ENCODE measurements around the gene NSRP1.
"Not testable (repeated sequence)": the region's sequence is repeated elsewhere in the genome, so short reads cannot be mapped to it uniquely, and the experiment has no call there.

The NSRP1 gene

GRCh38 chr17:30220414-30220813, 103.8 kb downstream of the NSRP1 start:
- DNase-seq (ENCODE audit: low read depth in 1 of 2, low spot score in 1 of 2): no peak

DNA sequence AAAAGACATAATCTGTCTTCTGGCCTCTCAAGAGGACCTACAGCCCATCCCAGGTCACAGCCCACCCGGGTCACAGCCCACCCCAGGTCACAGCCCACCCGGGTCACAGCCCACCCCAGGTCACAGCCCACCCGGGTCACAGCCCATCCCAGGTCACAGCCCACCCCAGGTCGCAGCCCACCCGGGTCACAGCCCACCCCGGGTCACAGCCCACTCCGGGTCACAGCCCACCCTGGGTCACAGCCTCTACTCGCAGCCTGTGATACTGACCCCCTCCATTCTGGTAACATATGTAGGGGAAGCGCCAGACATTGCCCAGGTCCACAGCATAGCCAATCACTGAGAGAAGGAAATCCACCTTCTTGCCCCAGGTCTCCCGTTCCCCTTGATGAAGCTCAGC, 104.7 kb downstream of the NSRP1 start:
- DNase-seq (ENCODE audit: low read depth in 1 of 2, low spot score in 1 of 2): no peak

- DNase-seq (ENCODE audit: low read depth in 1 of 2, low spot score in 1 of 2): no peak
Observed at GRCh38 chr17:30222251-30222650, 105.6 kb downstream of the NSRP1 start.

GRCh38 chr17:30222721-30223175, 106.1 kb downstream of the NSRP1 start:
- DNase-seq (ENCODE audit: low read depth in 1 of 2, low spot score in 1 of 2): no peak

GRCh38 chr17:30224419-30224960, 107.9 kb downstream of the NSRP1 start:
- no peak for DNase-seq (ENCODE audit: low read depth in 1 of 2, low spot score in 1 of 2)

DNA sequence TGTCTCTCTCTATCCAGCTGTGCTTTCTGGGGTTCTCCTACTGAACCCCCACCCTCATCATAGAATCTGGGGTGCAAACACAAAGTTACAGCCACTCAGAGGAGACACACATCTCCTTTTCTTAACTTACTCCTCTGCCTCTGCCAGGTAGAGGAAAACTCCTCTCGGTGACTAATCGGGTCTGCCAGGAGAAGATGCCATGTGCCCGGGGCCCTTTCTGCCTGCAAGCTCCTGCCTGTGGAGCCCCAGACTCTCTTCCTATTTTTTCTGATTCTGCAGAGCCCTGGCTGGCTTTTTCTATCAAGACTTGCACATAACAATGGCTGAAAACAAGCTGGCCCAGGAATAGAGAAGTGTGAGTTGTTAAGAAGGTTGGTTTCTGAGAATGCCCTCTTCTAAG, 108.5 kb downstream of the NSRP1 start:
- no peak for DNase-seq (ENCODE audit: low read depth in 1 of 2, low spot score in 1 of 2)

DNA sequence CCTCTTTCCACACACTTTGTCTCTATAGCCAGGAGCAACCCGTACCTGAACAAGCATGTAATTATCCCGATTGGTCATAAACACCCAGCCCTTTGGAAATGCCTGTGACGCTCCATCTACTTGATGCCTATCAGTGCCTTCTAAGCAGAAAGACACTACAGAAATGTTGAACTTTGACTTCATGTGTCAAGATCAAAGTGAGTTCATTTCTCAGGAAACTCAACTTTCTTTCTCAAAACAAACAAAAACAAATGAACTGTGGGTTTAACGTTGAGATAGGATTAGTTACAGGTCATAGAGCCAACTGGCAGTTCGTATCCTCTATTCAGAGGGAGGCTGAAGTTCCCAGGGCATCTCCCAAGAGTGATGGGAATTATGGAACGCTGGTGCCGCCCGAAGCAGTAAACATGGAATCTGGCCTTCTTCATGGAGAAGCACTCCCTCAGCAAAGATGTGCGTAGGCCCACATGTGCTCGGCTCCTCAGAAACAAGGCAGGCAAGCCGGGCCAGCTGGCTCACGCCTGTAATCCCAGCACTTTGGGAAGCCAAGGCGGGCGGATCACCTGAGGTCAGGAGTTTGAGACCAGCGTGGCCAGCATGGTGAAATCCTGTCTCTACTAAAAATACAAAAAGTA, 109.4 kb downstream of the NSRP1 start:
- no peak for DNase-seq (ENCODE audit: low read depth in 1 of 2, low spot score in 1 of 2)

DNA sequence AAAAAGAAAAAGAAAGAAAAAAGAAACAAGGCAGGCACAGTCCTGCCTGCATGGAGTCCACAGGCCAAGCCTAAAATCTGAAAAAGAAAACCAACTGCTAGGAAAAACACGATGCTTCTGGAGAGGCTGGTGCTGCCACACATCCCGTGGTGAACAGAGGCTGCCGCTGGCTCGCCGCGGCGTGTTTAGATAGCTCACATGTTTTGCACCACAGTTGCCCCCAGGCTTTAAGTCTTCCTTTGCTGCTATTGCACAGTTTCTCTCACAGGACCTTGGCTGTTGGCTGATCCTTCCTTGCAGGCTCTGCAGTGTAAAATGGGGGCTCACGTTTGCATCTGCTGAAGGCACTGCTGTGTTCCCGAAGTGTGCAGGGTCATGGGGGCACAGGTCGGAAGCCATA, 110.3 kb downstream of the NSRP1 start:
- no peak for DNase-seq (ENCODE audit: low read depth in 1 of 2, low spot score in 1 of 2)

DNA sequence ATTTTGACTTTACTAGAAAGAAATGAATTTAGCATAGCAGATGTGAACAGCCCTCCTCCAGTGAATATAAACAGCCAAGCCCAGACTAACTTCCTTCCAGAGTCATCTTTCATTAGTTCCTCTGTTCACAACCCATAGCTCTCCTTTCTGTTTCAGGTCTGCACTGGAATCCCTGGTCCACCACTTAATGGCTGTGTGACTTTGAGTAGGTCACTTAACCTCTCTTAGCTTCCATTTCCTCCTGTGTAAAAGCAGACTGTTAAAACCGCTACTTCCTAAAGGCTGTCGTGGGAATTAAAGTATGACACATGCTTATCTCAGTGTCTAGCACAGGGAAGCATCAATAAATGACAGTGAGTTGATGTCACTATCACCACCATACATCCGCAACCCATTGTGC, 111.4 kb downstream of the NSRP1 start:
- DNase-seq (ENCODE audit: low read depth in 1 of 2, low spot score in 1 of 2): no peak

DNA sequence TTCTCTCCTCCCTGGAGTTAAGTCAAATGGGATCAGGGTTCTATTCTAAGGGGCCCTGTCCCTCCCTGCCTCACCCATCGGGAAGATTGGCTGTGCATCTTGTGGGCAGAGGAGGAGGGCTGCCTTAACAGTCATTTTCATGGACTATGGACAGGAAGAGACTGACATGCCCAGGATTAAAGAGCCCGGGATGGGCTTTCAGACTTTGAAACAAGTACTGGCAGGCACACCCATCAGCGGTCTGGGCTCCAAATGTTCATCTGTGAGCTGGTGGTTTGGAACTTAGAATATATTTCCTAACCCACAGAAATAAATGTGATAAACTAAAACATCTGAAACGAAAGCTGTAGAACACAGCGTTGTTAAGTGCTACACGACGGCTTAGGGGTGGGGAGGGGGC, 112.4 kb downstream of the NSRP1 start:
- DNase-seq (ENCODE audit: low read depth in 1 of 2, low spot score in 1 of 2): no peak

DNA sequence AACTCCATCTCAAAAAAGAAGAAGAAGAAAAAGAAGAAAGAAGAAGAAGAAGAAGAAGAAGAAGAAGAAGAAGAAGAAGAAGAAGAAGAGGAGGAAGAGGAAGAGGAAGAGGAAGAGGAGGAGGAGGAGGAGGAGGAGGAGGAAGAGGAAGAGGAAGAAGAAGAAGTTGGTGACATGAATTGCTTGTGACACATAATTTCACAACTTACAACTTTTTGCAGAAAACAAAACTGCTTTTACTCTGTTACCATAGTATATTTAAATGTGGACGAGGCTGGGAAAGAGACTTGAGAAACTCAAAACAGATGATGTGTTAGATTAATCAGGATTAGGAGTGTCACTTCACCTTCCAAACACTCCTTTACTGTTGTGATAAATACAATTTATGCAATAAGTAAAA, 113.4 kb downstream of the NSRP1 start:
- DNase-seq (ENCODE audit: low read depth in 1 of 2, low spot score in 1 of 2): not testable (repeated sequence)

GRCh38 chr17:30230596-30231125, 114.0 kb downstream of the NSRP1 start:
- no peak for DNase-seq (ENCODE audit: low read depth in 1 of 2, low spot score in 1 of 2)

GRCh38 chr17:30232015-30232823, 115.6 kb downstream of the NSRP1 start:
- DNase-seq (ENCODE audit: low read depth in 1 of 2, low spot score in 1 of 2): no peak

DNA sequence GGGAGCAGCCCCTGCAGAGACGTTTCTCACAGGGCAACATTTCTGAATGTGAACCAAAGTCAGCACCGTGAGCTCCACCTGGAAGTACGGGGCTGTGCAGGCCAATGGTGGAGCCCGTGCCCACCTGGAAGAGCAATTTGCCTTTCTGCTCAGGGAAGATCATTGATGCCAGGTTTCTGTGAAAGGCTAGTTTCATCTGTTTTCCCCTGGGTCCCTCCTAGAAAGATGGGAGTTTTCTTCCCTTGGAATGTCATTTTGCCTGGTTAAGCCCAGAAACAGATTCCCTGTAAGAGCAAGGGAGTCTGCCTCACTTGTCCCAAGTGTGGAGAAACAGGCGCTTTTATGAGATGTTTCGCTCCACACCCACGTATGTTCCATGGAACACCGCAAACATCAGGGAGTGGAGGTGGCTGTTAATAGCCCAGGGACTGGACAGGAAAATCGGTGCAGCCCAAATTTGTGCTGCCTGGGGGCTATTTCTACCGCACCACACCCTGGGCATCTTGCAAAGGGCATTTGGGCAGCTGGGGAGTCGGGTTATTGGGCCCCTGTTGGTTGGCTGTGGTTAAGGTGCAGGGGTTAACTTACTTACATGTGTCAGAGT, 116.3 kb downstream of the NSRP1 start:
- DNase-seq (ENCODE audit: low read depth in 1 of 2, low spot score in 1 of 2): no peak

DNA sequence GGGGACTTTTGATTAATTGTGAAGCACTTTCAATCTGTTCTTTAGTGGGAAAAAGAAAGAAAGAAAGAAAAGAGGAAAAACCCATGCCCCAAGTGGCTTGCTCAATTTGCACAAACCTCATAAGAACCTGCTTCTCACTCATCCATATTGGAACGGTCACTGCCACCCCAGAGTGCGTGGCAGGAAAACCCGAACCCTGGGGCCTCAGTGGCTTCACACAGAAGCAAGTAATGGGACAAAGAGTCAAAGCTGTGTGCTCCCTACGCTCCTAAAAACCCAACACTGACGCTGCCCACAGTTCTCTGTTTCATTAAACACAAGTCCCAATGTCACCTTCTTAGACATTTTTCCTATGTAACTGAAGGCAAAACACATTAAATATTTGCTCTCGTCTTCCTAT, 117.7 kb downstream of the NSRP1 start:
- DNase-seq (ENCODE audit: low read depth in 1 of 2, low spot score in 1 of 2): no peak

- DNase-seq (ENCODE audit: low read depth in 1 of 2, low spot score in 1 of 2): no peak
Observed at GRCh38 chr17:30234964-30235363, 118.3 kb downstream of the NSRP1 start.

- no peak for DNase-seq (ENCODE audit: low read depth in 1 of 2, low spot score in 1 of 2)
Observed at GRCh38 chr17:30235386-30236296, 119.0 kb downstream of the NSRP1 start, which contains the start of gene SLC6A4. SLC6A4 (minus strand) TSS chr17:30235697; CDS start chr17:30221958, 13,739 bp downstream.
